Stimulated activated CD4-positive, alpha-beta T cell treated with anti-CD3 and anti-CD28 coated beads, Interleukin-1b, Interleukin-23, amount 100 ng/mL, for 1 hour (primary cell): ENCODE measurements around the gene RIMBP2.
"Not testable (repeated sequence)": the region's sequence is repeated elsewhere in the genome, so short reads cannot be mapped to it uniquely, and the experiment has no call there.

Experiments
- DNase-seq, 2 donors: peaks; one replicate each; pipeline ENCODE4 v3.0.0-alpha.2; 2020; ENCODE audit warnings: low read depth in 2 of 2

Gene RIMBP2

GRCh38 chr12:130715998-130716968 is at the start of gene RIMBP2:
Gene RIMBP2 (minus strand): TSS chr12:130716299. CDS start chr12:130479013, 237,286 bp downstream.
- DNase-seq, result no peak

GRCh38 chr12:130765186-130765659 is 49.1 kb upstream of the RIMBP2 start:
- DNase-seq, result no peak

GRCh38 chr12:130764475-130765185 is 48.5 kb upstream of the RIMBP2 start:
- no peak for DNase-seq

GRCh38 chr12:130764073-130764472 is 48.0 kb upstream of the RIMBP2 start:
- DNase-seq, result no peak

GRCh38 chr12:130762319-130762675 is 46.2 kb upstream of the RIMBP2 start:
- DNase-seq, result no peak

- peak in 1 of 2 donors; percentile 40 for DNase-seq
Measured at GRCh38 chr12:130761537-130762318, 45.6 kb upstream of the RIMBP2 start.

GRCh38 chr12:130754234-130754901 is 38.3 kb upstream of the RIMBP2 start:
- no peak for DNase-seq

GRCh38 chr12:130752692-130753230 is 36.7 kb upstream of the RIMBP2 start:
- no peak for DNase-seq

- DNase-seq, result not testable (repeated sequence)
Measured at GRCh38 chr12:130752037-130752436, 35.9 kb upstream of the RIMBP2 start.

GRCh38 chr12:130748786-130749185 is 32.7 kb upstream of the RIMBP2 start:
- no peak for DNase-seq

GRCh38 chr12:130747867-130748740 is 32.0 kb upstream of the RIMBP2 start:
- peak; percentile 20 to 60 for DNase-seq

GRCh38 chr12:130746546-130746945 is 30.4 kb upstream of the RIMBP2 start:
- DNase-seq, result no peak

GRCh38 chr12:130745921-130746320 is 29.8 kb upstream of the RIMBP2 start:
- no peak for DNase-seq

- no peak for DNase-seq
Measured at GRCh38 chr12:130744274-130744673, 28.2 kb upstream of the RIMBP2 start.

- no peak for DNase-seq
Measured at GRCh38 chr12:130743606-130744005, 27.5 kb upstream of the RIMBP2 start.

- DNase-seq, result no peak
Measured at GRCh38 chr12:130743176-130743575, 27.1 kb upstream of the RIMBP2 start.

GRCh38 chr12:130742716-130743115 is 26.6 kb upstream of the RIMBP2 start:
- no peak for DNase-seq

GRCh38 chr12:130742112-130742511 is 26.0 kb upstream of the RIMBP2 start:
- DNase-seq, result no peak

- DNase-seq, result no peak
Measured at GRCh38 chr12:130739571-130739970, 23.5 kb upstream of the RIMBP2 start.

- DNase-seq, result not testable (repeated sequence)
Measured at GRCh38 chr12:130738403-130738802, 22.3 kb upstream of the RIMBP2 start.
